CD14-positive monocyte (primary cell): Measurements from ENCODE around the gene MS4A12. TPM values are rescaled to one million over a fixed set of nuclear protein-coding genes. Genes with fewer than 3 reads are reported as not detected.

Source experiments
- DNase-seq, 3 donors: peaks; one replicate each; pipeline ENCODE4 v3.0.0-alpha.2; 2011 to 2022
- H2AFZ ChIP-seq: 2 replicates; pipeline ENCODE4 v1.6.0; 2012; ENCODE audit warnings: mild to moderate bottlenecking, low read depth, low read length, inconsistent platforms; ENCODE audit not compliant: insufficient read depth, poor library complexity, severe bottlenecking
- H3K27ac ChIP-seq, 2 donors: 1 replicate in 1 of 2; 2 replicates in 1 of 2; pipeline ENCODE4 v1.5.1; 2012 to 2013; ENCODE audit warnings: low read length in 2 of 2, control low read depth in 1 of 2, inconsistent platforms in 1 of 2, low read depth in 1 of 2, mild to moderate bottlenecking in 1 of 2
- H3K27me3 ChIP-seq, 2 donors: one replicate each; pipeline versions ENCODE4 v1.6.0 to v1.6.1; 2011 to 2013; ENCODE audit warnings: low read length in 2 of 2; ENCODE audit not compliant: control insufficient read depth in 2 of 2, insufficient read depth in 2 of 2
- H3K36me3 ChIP-seq, 2 donors: replicated peaks in 1 of 2; 1 replicate in 1 of 2; 2 replicates in 1 of 2; pipeline versions ENCODE4 v1.5.1 to v1.6.1; 2012 to 2013; ENCODE audit warnings: low read length in 2 of 2, control low read depth in 1 of 2, inconsistent platforms in 1 of 2, mild to moderate bottlenecking in 1 of 2; ENCODE audit not compliant: insufficient read depth in 2 of 2, control insufficient read depth in 1 of 2
- H3K4me1 ChIP-seq, 2 donors: 1 replicate in 1 of 2; 2 replicates in 1 of 2; pipeline versions ENCODE4 v1.5.1 to v1.6.1; 2012 to 2013; ENCODE audit warnings: low read length in 2 of 2, control low read depth in 1 of 2, inconsistent platforms in 1 of 2, mild to moderate bottlenecking in 1 of 2, moderate library complexity in 1 of 2; ENCODE audit not compliant: insufficient read depth in 2 of 2, control insufficient read depth in 1 of 2
- H3K4me2 ChIP-seq: replicated peaks from 2 replicates; pipeline ENCODE3; 2012; ENCODE audit warnings: low read length, moderate library complexity, mild to moderate bottlenecking; ENCODE audit not compliant: poor library complexity, severe bottlenecking; ENCODE audit errors: extremely low read depth
- H3K4me3 ChIP-seq, 3 experiments: fragments of 200-600 bp in 1 of 3; sonication (generic) in 1 of 3; replicated peaks in 1 of 3; 1 replicate in 2 of 3; 2 replicates in 1 of 3; pipeline ENCODE4 v1.5.1; 2011 to 2013; ENCODE audit warnings: low read length in 3 of 3, mild to moderate bottlenecking in 3 of 3, control low read depth in 2 of 3, low read depth in 2 of 3, inconsistent platforms in 1 of 3, moderate library complexity in 1 of 3
- H3K79me2 ChIP-seq: 2 replicates; pipeline ENCODE4 v1.6.0; 2012; ENCODE audit warnings: mild to moderate bottlenecking, control low read depth, inconsistent platforms, low read length, moderate library complexity; ENCODE audit not compliant: insufficient read depth
- H3K9ac ChIP-seq: 2 replicates; pipeline ENCODE4 v1.6.0; 2017; ENCODE audit warnings: low read length, mild to moderate bottlenecking; ENCODE audit not compliant: insufficient read depth, poor library complexity, severe bottlenecking
- H3K9me3 ChIP-seq, 2 donors: replicated peaks in 1 of 2; 1 replicate in 1 of 2; 2 replicates in 1 of 2; pipeline versions ENCODE4 v1.5.1 to v1.6.1; 2012 to 2013; ENCODE audit warnings: low read length in 2 of 2, control low read depth in 1 of 2; ENCODE audit not compliant: control insufficient read depth in 1 of 2, insufficient read depth in 1 of 2
- H4K20me1 ChIP-seq: 2 replicates; pipeline ENCODE4 v1.6.0; 2012; ENCODE audit warnings: mild to moderate bottlenecking, low read length, control low read depth, moderate library complexity; ENCODE audit not compliant: insufficient read depth
- H3K27ac Mint-ChIP-seq, 7 donors: one replicate each; pipeline ENCODE4 v1.8.0; 2020; ENCODE audit warnings: mild to moderate bottlenecking in 7 of 7, mixed read lengths in 7 of 7, moderate library complexity in 6 of 7, inconsistent platforms in 2 of 7
- H3K27me3 Mint-ChIP-seq, 3 donors: one replicate each; pipeline ENCODE4 v1.8.0; 2021 to 2022; ENCODE audit warnings: low read depth in 3 of 3, mild to moderate bottlenecking in 3 of 3, mixed read lengths in 3 of 3, moderate library complexity in 3 of 3, inconsistent platforms in 1 of 3
- H3K36me3 Mint-ChIP-seq, 2 donors: one replicate each; pipeline ENCODE4 v1.8.0; 2020; ENCODE audit warnings: mixed read lengths in 2 of 2, inconsistent platforms in 1 of 2, mild to moderate bottlenecking in 1 of 2
- H3K4me1 Mint-ChIP-seq: one replicate; pipeline ENCODE4 v1.8.0; 2020; ENCODE audit warnings: mild to moderate bottlenecking, mixed read lengths
- H3K4me3 Mint-ChIP-seq, 2 donors: one replicate each; pipeline ENCODE4 v1.8.0; 2020; ENCODE audit warnings: mild to moderate bottlenecking in 2 of 2, mixed read lengths in 2 of 2, moderate library complexity in 1 of 2
- H3K9me3 Mint-ChIP-seq, 7 donors: one replicate each; pipeline ENCODE4 v1.8.0; 2020 to 2022; ENCODE audit warnings: mixed read lengths in 7 of 7, mild to moderate bottlenecking in 6 of 7, moderate library complexity in 6 of 7, inconsistent platforms in 2 of 7
- WGBS: methylation state at CpG from one replicate; pipeline ENCODE4 v1.1.5; 2013; ENCODE audit warnings: missing lambda C conversion rate; ENCODE audit not compliant: insufficient coverage; 5-methylcytosine and 5-hydroxymethylcytosine counted together
- intact Hi-C, 2 donors: fragments of 100-400 bp; cut with micrococcal nuclease; formaldehyde crosslinking; loops; one replicate each; pipeline versions ENCODE4 v1.15.0 to v1.15.1; 2023
- polyA plus RNA-seq, 3 donors: library from polyadenylated mRNA; depleted of rRNA in 1 of 3; unstranded in 2 of 3; stranded (reverse) in 1 of 3; fragments of 300-500 nt in 2 of 3; fragments of >200 nt in 1 of 3; fragmentation: Illumina TruSeq in 2 of 3; gene quantifications; 1 replicate in 2 of 3; 2 replicates in 1 of 3; pipeline ENCODE4 v1.2.3, GENCODE V29; 2012 to 2021
- TF ChIP-seq, protein P1 (sequence below): fragments of 200-600 bp; IDR thresholded peaks from one replicate; pipeline ENCODE4 v1.8.0; 2022; ENCODE audit warnings: antibody characterized with exemption, mild to moderate bottlenecking

The MS4A12 gene
- polyA plus RNA-seq, 3 donors: not detected

DNA sequence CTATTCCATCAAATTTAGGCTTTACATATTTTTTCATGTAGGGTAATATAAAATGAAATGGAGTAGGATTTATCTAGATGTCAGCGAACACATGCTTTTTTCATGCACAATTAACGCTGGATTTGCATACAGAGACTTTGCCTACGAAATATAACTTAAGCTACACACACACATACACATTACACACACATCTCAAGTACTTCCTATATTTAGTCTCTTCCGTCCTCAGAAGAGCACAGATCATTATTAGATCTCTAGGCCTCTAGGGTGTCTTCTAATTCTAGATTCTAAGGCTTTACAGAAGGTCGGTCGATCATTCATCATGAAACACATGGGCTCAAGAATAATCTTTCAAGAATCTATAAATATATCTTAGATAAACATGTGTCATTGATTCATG is 18.8 kb downstream of the MS4A12 start:
- Mint-ChIP-seq H3K4me1 (peaks cover 5% of the 10 kb centered on the region), H3K36me3 (no peaks in the 10 kb centered on the region), H3K4me3 (no peak overlapping the region), H3K9me3 (peaks cover 4 to 11% (median 7%) of the 10 kb centered on the region in 7 donors), H3K27ac (no peak overlapping the region), H3K27me3 (peaks cover 0 to 4% (median 0%) of the 10 kb centered on the region in 3 donors)
- Histone ChIP-seq H3K79me2 (no peaks in the 10 kb centered on the region), H3K4me1 (no peaks in the 10 kb centered on the region), H3K9me3 (peaks cover 0 to 3% of the 10 kb centered on the region in 2 donors), H3K4me2 (no peak overlapping the region), H3K36me3 (no peaks in the 10 kb centered on the region), H3K27ac (no peak overlapping the region), H3K9ac (no peak overlapping the region), H4K20me1 (no peaks in the 10 kb centered on the region), H2AFZ (no peak overlapping the region), H3K4me3 (no peak overlapping the region), H3K27me3 (peaks cover 0 to 5% of the 10 kb centered on the region in 2 donors)
- TF ChIP-seq, protein P1, sequence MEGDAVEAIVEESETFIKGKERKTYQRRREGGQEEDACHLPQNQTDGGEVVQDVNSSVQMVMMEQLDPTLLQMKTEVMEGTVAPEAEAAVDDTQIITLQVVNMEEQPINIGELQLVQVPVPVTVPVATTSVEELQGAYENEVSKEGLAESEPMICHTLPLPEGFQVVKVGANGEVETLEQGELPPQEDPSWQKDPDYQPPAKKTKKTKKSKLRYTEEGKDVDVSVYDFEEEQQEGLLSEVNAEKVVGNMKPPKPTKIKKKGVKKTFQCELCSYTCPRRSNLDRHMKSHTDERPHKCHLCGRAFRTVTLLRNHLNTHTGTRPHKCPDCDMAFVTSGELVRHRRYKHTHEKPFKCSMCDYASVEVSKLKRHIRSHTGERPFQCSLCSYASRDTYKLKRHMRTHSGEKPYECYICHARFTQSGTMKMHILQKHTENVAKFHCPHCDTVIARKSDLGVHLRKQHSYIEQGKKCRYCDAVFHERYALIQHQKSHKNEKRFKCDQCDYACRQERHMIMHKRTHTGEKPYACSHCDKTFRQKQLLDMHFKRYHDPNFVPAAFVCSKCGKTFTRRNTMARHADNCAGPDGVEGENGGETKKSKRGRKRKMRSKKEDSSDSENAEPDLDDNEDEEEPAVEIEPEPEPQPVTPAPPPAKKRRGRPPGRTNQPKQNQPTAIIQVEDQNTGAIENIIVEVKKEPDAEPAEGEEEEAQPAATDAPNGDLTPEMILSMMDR: no peak
- intact Hi-C loops: no loop called here
- no peak for DNase-seq
- WGBS: 17% methylated on average over 1 of the region's 6 CpGs

DNA sequence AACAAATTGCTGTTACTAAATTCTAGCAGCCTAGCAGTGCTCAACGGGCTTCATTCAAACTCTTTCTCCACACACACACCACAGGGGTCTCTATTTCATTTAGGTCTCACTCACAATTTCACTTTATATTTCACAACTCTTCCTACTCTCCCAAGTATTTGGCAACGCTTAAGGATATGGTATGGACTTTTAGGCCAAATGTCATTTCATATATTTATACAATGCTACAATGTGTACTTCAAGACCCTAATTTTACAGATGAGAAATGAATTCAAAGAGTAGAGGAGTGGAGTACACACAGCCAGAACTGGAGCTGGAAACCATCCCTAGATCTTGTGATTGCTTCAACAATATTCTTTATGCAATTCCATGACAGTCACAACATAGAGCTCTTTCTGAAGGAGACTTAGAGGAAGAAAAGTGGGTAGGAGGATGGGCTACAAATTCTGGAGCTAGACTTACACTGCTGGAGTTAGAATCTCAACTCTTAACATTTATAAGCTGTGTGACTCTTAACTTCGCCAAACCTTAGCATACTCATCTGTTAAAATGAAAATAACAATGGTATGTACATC is 20.2 kb downstream of the MS4A12 start:
- no peaks in the 10 kb centered on the region for H3K36me3 Mint-ChIP-seq
- WGBS: 80% methylated on average over 1 of the region's 3 CpGs
- no peak overlapping the region for H3K4me3 Mint-ChIP-seq

More for the DNA sequence above, 20.2 kb downstream of the MS4A12 start:
- H3K9ac ChIP-seq: no peak overlapping the region
- no peak overlapping the region for H3K27ac ChIP-seq
- no peak overlapping the region for H2AFZ ChIP-seq
- peaks cover 4 to 11% (median 7%) of the 10 kb centered on the region in 7 donors for H3K9me3 Mint-ChIP-seq
- peaks cover 0 to 3% of the 10 kb centered on the region in 2 donors for H3K9me3 ChIP-seq
- peaks cover 0 to 3% of the 10 kb centered on the region in 2 donors for H3K27me3 ChIP-seq
- H3K4me3 ChIP-seq: no peak overlapping the region
- no peaks in the 10 kb centered on the region for H3K4me1 ChIP-seq
- TF ChIP-seq, protein P1: no peak
- no peaks in the 10 kb centered on the region for H3K36me3 ChIP-seq
- peaks cover 5% of the 10 kb centered on the region for H3K4me1 Mint-ChIP-seq
- H3K27me3 Mint-ChIP-seq: peaks cover 0 to 4% (median 0%) of the 10 kb centered on the region in 3 donors
- DNase-seq: no peak
- no peak overlapping the region for H3K4me2 ChIP-seq
- H3K27ac Mint-ChIP-seq: peak overlapping the region in 1 of 7 donors; percentile 50
- H3K79me2 ChIP-seq: no peaks in the 10 kb centered on the region
- intact Hi-C loops: no loop called here
- no peaks in the 10 kb centered on the region for H4K20me1 ChIP-seq
